ENCODE results near the gene TSPAN18. TPM values are rescaled to one million over a fixed set of nuclear protein-coding genes. Genes with fewer than 3 reads are reported as not detected.

TSPAN18 gene
- polyA plus RNA-seq, 1 experiment, result 0.98 TPM

DNA sequence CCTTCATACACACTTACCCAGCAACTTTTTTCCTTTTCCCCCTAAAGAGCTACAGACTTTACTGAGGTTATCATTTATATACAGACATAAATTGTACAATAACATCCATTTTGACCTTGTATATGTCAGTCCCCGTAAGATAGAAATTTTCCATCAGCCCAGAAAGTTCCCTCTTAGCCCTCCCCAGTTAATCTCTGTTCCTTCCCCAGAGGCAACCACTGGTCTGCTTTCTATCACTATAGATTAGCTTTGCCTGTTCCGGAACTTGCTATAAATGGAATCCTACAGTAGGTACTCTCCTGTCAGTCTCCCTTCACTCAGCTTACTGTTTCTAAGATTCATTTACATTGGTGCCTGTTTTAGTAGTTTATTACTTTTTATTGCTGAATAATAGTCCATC is 54.9 kb downstream of the TSPAN18 start:
- POLR2A ChIA-PET, result no interaction called here
- Histone ChIP-seq H3K4me3 (ENCODE audit: low read depth, low read length) (no peak overlapping the region), H3K27me3 (ENCODE audit: control insufficient read depth, insufficient read depth, low read length) (peaks cover 17% of the 10 kb centered on the region), H3K27ac (ENCODE audit: low read depth, low read length) (no peak overlapping the region), H3K9me3 (ENCODE audit: control insufficient read depth, insufficient read depth, low read length) (no peaks in the 10 kb centered on the region)
- CTCF ChIA-PET, result interaction anchor here (0.5 to 1.2 kb wide), 2 partner anchors 15 to 160 kb away, joined by 3 to 5 read pairs; no protein-coding TSS in a partner anchor
- TF ChIP-seq, protein P1, sequence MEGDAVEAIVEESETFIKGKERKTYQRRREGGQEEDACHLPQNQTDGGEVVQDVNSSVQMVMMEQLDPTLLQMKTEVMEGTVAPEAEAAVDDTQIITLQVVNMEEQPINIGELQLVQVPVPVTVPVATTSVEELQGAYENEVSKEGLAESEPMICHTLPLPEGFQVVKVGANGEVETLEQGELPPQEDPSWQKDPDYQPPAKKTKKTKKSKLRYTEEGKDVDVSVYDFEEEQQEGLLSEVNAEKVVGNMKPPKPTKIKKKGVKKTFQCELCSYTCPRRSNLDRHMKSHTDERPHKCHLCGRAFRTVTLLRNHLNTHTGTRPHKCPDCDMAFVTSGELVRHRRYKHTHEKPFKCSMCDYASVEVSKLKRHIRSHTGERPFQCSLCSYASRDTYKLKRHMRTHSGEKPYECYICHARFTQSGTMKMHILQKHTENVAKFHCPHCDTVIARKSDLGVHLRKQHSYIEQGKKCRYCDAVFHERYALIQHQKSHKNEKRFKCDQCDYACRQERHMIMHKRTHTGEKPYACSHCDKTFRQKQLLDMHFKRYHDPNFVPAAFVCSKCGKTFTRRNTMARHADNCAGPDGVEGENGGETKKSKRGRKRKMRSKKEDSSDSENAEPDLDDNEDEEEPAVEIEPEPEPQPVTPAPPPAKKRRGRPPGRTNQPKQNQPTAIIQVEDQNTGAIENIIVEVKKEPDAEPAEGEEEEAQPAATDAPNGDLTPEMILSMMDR (IDR thresholded peaks at IDR 0.05; ENCODE audit: low read depth, low read length), result no peak
- DNase-seq (ENCODE audit: low read depth, low spot score), result no peak

DNA sequence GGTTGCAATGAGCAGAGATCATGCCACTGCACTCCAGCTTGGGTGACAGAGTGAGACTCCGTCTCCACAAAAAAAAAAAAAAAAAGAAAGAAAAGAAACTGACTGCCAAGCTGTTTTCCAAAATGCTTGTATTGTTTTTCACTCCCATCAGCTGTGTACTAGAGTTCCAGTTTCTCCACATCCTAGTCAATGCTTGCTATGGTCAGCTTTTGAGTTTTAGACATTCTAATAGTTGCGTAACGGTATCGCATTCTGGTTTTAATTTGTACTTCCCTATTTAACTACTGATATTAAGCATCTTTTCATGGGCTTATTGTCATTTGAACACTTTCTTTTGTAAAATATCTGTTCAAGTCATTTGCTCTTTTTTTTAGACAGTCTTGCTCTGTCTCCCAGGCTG is 55.7 kb downstream of the TSPAN18 start:
- TF ChIP-seq, protein P1 (IDR thresholded peaks at IDR 0.05; ENCODE audit: low read depth, low read length), result no peak
- ChIA-PET POLR2A (no interaction called here), CTCF (interaction anchor here (0.7 to 1.2 kb wide), 3 partner anchors 16 to 112 kb away, joined by 3 to 5 read pairs (median 3); no protein-coding TSS in a partner anchor)
- Histone ChIP-seq H3K27ac (ENCODE audit: low read depth, low read length) (no peak overlapping the region), H3K27me3 (ENCODE audit: control insufficient read depth, insufficient read depth, low read length) (peaks cover 17% of the 10 kb centered on the region), H3K9me3 (ENCODE audit: control insufficient read depth, insufficient read depth, low read length) (no peaks in the 10 kb centered on the region), H3K4me3 (ENCODE audit: low read depth, low read length) (no peak overlapping the region)
- DNase-seq (ENCODE audit: low read depth, low spot score), result no peak

DNA sequence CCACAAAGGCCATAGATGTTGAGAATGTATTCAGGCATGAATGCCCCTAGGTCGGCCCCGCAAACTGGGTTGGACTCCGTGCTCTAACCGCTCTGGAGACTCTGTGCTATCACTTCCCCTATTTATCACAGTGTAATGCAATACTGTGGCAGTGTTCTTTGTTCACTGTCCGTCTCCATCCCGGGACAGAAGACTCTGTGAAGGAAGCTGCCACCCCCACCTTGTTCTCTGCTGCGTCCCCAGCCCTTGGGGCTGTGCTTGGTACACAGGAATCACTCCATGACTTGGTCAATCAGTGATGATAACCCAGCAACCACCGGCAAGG is 57.6 kb downstream of the TSPAN18 start:
- Histone ChIP-seq H3K4me3 (ENCODE audit: low read depth, low read length) (no peak overlapping the region), H3K27ac (ENCODE audit: low read depth, low read length) (no peak overlapping the region), H3K27me3 (ENCODE audit: control insufficient read depth, insufficient read depth, low read length) (peaks cover 21% of the 10 kb centered on the region), H3K9me3 (ENCODE audit: control insufficient read depth, insufficient read depth, low read length) (no peaks in the 10 kb centered on the region)
- POLR2A ChIA-PET, result no interaction called here
- TF ChIP-seq, protein P1 (IDR thresholded peaks at IDR 0.05; ENCODE audit: low read depth, low read length), result no peak
- CTCF ChIA-PET, result interaction anchor here (2.1 kb wide), 1 partner anchor 9 kb away, joined by 9 read pairs; no protein-coding TSS in a partner anchor
- no peak for DNase-seq (ENCODE audit: low read depth, low spot score)

DNA sequence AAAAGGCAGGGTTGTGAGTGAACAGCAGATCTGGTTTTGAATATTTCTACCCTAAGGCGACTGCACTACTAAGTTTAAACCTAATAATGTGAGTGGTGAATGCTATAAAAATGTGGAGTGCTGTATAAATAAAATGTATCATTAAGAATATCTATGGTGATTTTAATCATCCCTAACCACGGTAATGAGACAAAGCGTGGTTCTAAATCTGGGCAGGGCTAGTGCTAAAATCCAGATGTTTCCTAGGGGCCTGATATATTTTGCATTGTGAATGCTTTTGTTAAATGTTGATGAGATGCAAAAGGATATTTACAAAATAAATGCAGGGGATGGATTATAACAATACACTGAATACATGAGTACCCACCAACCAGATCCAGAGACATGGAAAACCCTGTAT is 58.1 kb downstream of the TSPAN18 start:
- POLR2A ChIA-PET, result no interaction called here
- Histone ChIP-seq H3K27me3 (ENCODE audit: control insufficient read depth, insufficient read depth, low read length) (peaks cover 21% of the 10 kb centered on the region), H3K4me3 (ENCODE audit: low read depth, low read length) (no peak overlapping the region), H3K9me3 (ENCODE audit: control insufficient read depth, insufficient read depth, low read length) (no peaks in the 10 kb centered on the region), H3K27ac (ENCODE audit: low read depth, low read length) (no peak overlapping the region)
- no peak for DNase-seq (ENCODE audit: low read depth, low spot score)
- CTCF ChIA-PET, result interaction anchor here (0.6 to 2.1 kb wide), 3 partner anchors 10 to 243 kb away, joined by 3 to 9 read pairs (median 4); no protein-coding TSS in a partner anchor
- TF ChIP-seq, protein P1 (IDR thresholded peaks at IDR 0.05; ENCODE audit: low read depth, low read length), result no peak

DNA sequence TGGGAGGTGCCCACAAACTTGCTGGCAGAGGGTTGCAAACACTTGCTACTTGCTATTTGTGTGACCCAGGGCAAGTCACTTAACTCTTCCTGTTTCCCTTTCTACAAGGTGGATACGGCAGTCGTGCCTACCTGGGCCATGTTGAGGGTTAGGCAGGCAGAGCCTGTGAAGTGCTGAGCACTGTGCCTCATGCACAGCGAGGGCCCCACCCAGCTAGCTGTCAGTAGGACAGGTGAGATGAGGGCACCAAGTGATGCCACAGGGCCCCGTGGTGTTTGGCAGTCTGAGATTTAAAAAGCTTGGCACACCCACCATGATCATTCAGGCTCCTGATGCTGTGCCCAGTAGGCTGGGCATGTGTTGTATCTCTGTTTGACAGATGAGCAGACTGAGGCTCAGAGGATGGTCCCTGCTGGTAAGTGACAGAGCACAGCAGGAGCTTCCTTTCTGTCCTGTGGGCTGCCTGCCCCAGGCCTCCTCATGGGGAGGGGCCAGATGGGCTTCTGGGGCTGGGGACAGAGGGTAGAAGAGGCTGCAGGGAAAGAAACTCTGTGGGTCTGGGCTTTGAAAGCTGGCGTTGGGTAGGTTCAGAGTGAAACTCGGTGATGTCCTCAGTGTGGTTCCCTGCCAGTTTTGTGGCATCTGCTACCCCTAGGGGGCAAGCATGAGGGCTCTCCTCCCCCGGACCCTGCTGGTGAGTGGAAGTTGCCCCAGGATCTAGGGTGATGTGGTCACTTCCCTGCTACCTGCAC is 59.3 kb downstream of the TSPAN18 start:
- TF ChIP-seq, protein P1 (IDR thresholded peaks at IDR 0.05; ENCODE audit: low read depth, low read length), result peak; percentile 20; the same call in 1 of the 2 replicates
- H3K27me3 ChIP-seq (ENCODE audit: control insufficient read depth, insufficient read depth, low read length), result peaks cover 22% of the 10 kb centered on the region
- no peak overlapping the region for H3K27ac ChIP-seq (ENCODE audit: low read depth, low read length)
- no peaks in the 10 kb centered on the region; the same call in 1 of the 2 replicates for H3K9me3 ChIP-seq (ENCODE audit: control insufficient read depth, insufficient read depth, low read length)
- CTCF ChIA-PET, result interaction anchor here (0.7 to 2.1 kb wide), 5 partner anchors 8 to 108 kb away, joined by 3 to 9 read pairs (median 4); no protein-coding TSS in a partner anchor
- no peak for DNase-seq (ENCODE audit: low read depth, low spot score)
- no peak overlapping the region for H3K4me3 ChIP-seq (ENCODE audit: low read depth, low read length)
- POLR2A ChIA-PET, result interaction anchor here (0.5 kb wide), 1 partner anchor 18 kb away, joined by 7 read pairs; no protein-coding TSS in a partner anchor
